Measurements from ENCODE around the gene GOLGA8B.
"Not testable (repeated sequence)": the region's sequence is repeated elsewhere in the genome, so short reads cannot be mapped to it uniquely, and the experiment has no call there.

The GOLGA8B gene, protein sequence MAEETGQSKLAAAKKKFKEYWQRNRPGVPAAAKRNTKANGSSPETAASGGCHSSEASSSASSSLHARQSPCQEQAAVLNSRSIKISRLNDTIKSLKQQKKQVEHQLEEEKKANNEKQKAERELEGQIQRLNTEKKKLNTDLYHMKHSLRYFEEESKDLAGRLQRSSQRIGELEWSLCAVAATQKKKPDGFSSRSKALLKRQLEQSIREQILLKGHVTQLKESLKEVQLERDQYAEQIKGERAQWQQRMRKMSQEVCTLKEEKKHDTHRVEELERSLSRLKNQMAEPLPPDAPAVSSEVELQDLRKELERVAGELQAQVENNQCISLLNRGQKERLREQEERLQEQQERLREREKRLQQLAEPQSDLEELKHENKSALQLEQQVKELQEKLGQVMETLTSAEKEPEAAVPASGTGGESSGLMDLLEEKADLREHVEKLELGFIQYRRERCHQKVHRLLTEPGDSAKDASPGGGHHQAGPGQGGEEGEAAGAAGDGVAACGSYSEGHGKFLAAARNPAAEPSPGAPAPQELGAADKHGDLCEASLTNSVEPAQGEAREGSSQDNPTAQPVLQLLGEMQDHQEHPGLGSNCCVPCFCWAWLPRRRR

GRCh38 chr15:34583399-34584329, at the start of gene GOLGA8B:
TSS of gene GOLGA8B (minus strand) at chr15:34583651. CDS start at chr15:34535912, 47,739 bp downstream.
- peak; percentile 78 for DNase-seq

DNA sequence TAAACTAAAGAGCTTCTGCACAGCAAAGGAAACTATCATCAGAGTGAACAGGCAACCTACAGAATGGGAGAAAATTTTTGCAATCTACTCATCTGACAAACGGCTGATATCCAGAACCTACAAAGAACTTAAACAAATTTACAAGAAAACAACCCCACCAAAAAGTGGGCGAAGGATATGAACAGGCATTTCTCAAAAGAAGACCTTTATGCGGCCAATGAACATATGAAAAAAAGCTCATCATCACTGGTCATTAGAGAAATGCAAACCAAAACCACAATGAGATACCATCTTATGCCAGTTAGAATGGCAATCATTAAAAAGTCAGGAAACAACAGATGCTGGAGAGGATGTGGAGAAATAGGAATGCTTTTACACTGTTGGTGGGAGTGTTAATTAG, 49.7 kb upstream of the GOLGA8B start:
- not testable (repeated sequence) for DNase-seq

DNA sequence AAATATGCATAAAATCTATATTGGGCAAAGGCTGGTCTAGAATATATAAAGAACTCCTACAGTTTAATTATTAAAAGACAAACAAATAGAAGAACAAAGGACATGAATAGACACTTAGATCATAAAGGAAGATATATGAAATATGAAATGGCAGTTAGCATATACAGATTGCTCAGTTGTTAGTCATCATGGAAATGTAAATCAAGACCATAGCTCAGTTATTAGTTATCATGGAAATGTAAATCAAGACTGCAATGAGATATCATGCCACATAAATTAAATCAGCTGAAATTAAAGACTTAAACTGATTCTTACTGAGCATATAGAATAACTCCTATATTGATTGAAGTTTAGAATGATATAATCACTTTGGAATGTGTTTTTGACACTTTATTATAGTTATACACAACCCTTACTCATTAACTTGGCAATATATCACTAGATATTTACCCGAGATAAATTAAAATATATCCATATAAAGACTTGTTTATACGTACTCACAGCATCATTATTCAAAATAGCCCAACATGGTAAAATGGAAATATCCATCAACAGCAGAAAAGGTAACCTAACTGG, 45.2 kb upstream of the GOLGA8B start:
- DNase-seq = no peak

DNA sequence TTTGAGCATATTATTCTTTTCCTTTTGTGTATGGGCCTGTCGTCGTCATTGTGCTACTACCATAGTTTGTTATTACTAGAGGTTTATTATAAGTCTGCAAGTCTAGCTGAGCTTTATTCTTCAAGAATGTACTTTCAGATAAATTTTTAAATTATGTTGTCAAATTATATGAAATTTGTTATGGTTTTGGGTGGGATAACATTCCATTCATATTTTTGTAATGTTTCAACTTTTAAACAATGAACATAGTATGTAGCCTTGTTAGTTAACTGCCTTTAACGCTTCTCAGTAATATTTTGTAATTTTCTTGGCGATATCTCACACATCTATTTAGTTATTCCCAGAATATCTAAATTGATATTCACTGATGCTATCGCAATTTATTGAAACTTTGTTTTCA, 41.6 kb upstream of the GOLGA8B start:
- DNase-seq = no peak

DNA sequence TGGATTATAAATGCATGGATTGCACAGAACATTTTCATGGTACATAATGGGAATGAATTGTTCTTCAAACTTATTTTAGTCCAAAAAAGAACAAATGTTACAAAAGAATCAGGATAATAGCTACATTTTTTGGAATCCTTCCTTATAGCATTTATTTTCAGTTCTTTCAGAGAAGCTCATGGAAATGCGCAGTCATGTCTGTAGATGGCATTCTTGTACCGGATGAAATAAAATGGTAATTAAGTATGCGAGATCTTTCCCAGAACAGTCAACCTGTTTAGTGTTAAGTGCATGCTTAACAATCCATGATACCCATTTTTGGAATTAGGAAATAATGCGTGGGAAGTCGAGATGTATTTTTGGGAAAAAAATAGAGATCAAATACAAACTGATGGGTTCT, 38.2 kb upstream of the GOLGA8B start:
- no peak for DNase-seq

GRCh38 chr15:34620814-34621213, 37.4 kb upstream of the GOLGA8B start:
- DNase-seq = no peak

DNA sequence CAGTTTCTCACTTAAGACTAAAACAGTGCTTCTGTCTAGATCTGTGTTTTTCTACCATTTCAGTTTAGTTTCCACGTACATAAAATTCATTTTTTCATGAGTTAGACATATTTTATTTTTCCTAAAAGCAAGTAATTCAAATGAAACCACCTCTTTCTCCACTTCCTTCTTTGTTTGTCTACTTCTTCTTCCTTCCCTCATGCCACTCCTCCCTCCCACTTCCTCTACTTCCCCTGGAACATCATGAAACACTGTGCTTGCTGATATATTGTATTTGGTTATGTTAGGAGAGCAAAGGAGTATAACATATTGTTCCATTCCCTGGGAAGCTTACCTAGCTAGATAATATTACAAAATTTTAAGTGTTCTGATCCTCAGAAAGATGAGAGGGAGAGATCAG, 36.7 kb upstream of the GOLGA8B start:
- no peak for DNase-seq

DNA sequence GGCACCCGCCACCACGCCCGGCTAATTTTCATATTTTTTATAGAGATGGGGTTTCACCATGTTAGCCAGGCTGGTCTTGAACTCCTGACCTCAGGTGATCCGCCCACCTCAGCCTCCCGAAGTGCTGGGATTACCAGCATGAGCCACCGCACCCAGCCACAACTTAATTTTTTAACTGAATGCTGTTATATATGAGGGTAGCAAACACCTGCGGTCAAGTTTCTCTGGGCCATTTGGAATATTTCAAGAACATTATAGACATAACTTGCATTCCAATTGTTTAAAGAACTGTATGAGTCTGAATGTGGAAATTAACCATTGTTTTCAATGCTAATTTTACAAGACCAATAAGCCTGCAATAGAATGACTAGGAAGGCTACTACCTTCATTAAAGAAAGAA, 35.7 kb upstream of the GOLGA8B start:
- no peak for DNase-seq

DNA sequence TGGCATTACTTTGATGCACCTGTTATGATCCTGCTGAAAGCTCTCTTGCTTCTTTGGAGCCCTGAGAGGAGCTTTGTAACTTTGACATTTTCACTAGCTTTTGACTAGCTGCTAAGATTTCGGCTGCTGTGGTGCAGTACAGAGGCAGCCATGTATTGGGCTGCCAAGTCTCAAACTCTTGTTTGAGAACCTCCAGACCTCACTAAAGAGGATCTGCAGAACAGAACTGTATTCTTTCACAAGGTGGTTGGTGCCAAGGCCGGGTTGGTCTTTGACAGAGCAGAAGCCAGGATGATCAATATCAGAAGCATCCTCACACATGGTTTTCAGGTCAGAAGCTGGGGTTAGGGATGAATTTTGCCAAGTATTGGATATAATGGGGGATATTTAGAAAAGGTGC, 34.6 kb upstream of the GOLGA8B start:
- DNase-seq = no peak

- DNase-seq = no peak
Observed at GRCh38 chr15:34616613-34617012, 33.2 kb upstream of the GOLGA8B start.

DNA sequence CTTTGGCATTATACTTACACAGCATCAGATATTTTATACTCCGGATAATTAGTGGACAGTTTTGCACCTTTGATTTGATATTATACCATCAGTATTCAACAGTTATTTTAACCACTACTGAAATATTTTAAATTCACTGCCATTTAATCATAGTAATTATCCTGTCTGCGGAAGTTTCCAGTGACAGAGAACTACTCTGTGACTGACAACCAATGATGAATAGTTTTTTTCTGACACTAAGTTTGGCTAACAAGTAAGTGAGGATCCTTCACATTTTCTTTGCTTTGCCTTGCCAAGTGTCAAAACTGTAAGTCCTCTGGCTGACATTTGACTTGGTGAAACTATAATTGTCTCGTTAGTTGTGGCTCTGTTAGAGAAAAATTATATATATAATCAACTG, 30.5 kb upstream of the GOLGA8B start:
- no peak for DNase-seq

- DNase-seq = no peak
Observed at GRCh38 chr15:34613301-34613700, 29.9 kb upstream of the GOLGA8B start.

DNA sequence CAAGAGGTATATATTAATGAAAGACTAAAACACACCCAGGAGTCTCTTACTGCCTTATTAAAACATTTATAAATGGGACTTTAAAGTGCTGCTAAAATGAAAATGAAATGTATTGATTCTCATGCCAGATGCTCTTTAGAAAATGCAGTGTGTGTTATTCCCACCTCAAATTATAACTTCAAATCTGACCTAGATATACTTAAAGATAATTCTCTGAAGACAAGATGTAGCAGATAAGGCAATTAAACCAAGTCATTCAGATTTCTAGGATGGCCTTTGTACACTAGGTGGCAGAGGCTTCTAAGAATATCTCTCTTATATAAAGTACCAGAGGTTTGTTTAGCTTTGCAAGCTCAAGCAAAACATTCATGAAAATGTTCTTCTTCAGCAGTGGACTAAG, 26.9 kb upstream of the GOLGA8B start:
- no peak for DNase-seq

- DNase-seq = no peak
Observed at GRCh38 chr15:34609102-34610057, 25.9 kb upstream of the GOLGA8B start.

DNA sequence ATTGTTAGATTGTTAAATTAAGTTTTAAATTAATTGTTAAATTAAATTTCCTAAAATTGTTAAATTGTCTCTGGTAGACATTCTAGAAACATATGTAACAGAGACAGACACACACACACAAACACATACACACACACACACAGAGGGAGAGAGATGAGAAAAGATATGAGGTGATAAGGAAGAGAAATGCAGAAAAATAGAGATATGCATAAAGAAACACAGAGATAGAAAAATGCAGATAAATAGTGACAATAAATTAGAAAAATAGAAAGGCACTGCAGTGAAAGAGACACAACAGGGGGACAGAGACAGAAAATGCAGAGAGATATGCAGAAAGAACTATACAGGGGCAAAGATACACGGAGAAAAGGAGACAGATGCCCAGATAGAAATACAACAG, 25.1 kb upstream of the GOLGA8B start:
- DNase-seq = no peak

DNA sequence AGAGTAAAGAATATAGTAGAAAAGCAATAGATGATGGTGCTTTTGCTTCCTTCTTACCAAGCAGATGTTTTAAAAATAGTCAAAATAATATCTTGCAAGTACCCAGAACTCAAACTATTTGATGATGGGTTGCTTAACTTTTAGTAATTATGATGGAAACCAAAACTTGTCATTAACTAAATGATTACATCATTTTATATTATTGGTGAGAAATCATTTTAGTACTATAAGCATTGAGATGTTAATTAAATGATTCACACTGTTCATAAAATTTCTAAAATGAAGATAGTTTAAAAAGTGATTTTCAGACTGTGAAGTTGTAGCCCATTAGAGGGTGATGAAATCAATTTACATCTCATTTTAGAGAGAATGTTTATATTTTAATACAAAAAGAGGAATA, 24.4 kb upstream of the GOLGA8B start:
- no peak for DNase-seq

- no peak for DNase-seq
Observed at GRCh38 chr15:34606545-34606944, 23.1 kb upstream of the GOLGA8B start.

GRCh38 chr15:34606131-34606530, 22.7 kb upstream of the GOLGA8B start:
- no peak for DNase-seq

- DNase-seq = no peak
Observed at GRCh38 chr15:34603095-34603494, 19.6 kb upstream of the GOLGA8B start.

DNA sequence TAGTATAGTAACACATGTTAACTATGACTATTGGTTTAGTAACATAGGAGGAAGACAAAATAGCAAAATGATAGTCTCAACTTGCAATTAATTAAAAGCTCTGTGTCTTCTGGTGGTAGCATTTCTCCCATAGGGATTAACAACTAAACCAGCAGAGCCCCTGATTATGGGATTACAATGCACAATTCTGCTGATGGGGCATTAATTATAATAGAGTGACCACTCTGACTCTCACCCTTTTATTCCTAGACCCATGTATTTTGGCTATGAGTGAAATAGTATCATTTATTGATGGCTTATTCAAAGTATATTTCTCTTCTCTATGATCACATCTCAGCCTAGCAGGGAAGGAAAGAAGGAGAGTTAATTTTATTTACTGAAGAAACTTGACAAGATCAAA, 17.5 kb upstream of the GOLGA8B start:
- no peak for DNase-seq

GRCh38 chr15:34598799-34599585, 15.5 kb upstream of the GOLGA8B start:
- no peak for DNase-seq
